Prostate gland (tissue), 2 donors: ENCODE measurements around the gene HACD2. TPM values are rescaled to one million over a fixed set of nuclear protein-coding genes. Genes with fewer than 3 reads are reported as not detected.

Source experiments
- DNase-seq: peaks from one replicate; pipeline ENCODE4 v3.0.0-alpha.2; 2019; ENCODE audit warnings: low spot score
- H3K27ac ChIP-seq, 2 donors: fragments of 200-600 bp; sonication (generic); 2 replicates each; pipeline ENCODE4 v1.5.1; 2017 to 2019
- H3K27me3 ChIP-seq: fragments of 200-600 bp; sonication (generic); replicated peaks from 2 replicates; pipeline ENCODE4 v1.5.1; 2019; ENCODE audit not compliant: insufficient read depth
- H3K36me3 ChIP-seq, 2 donors: fragments of 200-600 bp; sonication (generic); 1 replicate in 1 of 2; 2 replicates in 1 of 2; pipeline versions ENCODE4 v1.5.1 to v1.8.1; 2017 to 2019
- H3K4me1 ChIP-seq: fragments of 200-600 bp; sonication (generic); replicated peaks from 2 replicates; pipeline ENCODE4 v1.5.1; 2019
- H3K4me3 ChIP-seq, 2 donors: fragments of 200-600 bp; sonication (generic); 2 replicates each; pipeline ENCODE4 v1.5.1; 2017 to 2019
- H3K9me3 ChIP-seq: fragments of 200-600 bp; sonication (generic); 2 replicates; pipeline ENCODE4 v1.5.1; 2017
- POLR2A ChIP-seq: fragments of 450-650 bp; IDR thresholded peaks from one replicate; pipeline ENCODE4 v1.6.1; 2016; ENCODE audit warnings: antibody characterized with exemption, mild to moderate bottlenecking
- POLR2AphosphoS5 ChIP-seq: sonication (generic); formaldehyde crosslinking; IDR thresholded peaks from one replicate; pipeline ENCODE4 v1.6.1; 2017; ENCODE audit warnings: antibody characterized with exemption
- WGBS: methylation state at CpG from one replicate; pipeline ENCODE4 v1.1.5; 2018; 5-methylcytosine and 5-hydroxymethylcytosine counted together
- intact Hi-C: fragments of 100-400 bp; cut with DNase I; formaldehyde crosslinking; loops from one replicate; pipeline ENCODE4 v1.14.2; 2022
- total RNA-seq, 2 donors: library from RNA; depleted of rRNA; stranded (reverse); fragments of >200 nt; gene quantifications; one replicate each; pipeline ENCODE4 v1.1.0, GENCODE V29; 2016
- TF ChIP-seq, protein P1 (sequence below), 4 experiments: fragments of 200-600 bp in 2 of 4; fragments of 450-650 bp in 2 of 4; sonication (generic) in 2 of 4; IDR thresholded peaks; 1 replicate in 3 of 4; 2 replicates in 1 of 4; pipeline ENCODE4 v1.5.1; 2016 to 2019; ENCODE audit warnings: antibody characterized with exemption in 4 of 4, mild to moderate bottlenecking in 2 of 4, moderate library complexity in 2 of 4

Gene HACD2
- total RNA-seq, 2 donors from 2014 or later = 36.5 to 65.6 TPM

DNA sequence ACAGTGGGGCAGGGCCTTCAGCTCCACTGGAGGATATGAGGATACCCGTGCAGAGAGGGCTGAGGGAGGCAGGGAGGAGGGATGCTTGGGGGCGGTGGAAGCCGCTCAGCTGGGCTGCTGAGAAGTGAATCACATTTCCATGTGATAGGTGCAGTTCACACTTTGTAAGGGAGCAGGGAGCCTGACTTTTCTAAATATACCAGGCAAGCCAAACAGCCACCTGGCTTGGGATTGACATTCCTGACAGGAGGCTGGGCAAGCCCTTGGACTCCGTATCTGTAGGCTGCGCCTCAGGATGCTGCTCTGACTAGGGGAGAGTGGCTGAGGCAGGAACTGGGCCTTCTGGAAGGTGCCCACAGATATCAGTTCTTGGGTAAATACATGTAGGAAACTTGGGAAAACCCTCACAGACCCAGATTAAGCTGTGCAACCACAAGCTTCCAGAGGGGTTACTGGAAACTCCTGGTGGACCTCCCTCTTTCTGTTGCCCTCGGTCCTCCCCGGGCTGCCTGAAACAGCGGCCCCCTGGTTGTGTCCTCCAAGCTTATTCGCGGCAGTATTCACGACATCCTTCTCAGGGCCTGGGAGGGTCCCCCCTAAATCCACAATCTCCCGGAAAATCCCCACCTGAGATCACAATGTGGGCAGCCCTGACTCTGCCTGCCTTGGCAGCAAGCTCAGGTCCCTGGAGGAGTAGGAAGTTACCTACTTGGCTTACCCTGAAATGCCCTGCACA is 103.0 kb downstream of the HACD2 start:
- DNase-seq = no peak
- H3K27ac ChIP-seq = no peak overlapping the region

DNA sequence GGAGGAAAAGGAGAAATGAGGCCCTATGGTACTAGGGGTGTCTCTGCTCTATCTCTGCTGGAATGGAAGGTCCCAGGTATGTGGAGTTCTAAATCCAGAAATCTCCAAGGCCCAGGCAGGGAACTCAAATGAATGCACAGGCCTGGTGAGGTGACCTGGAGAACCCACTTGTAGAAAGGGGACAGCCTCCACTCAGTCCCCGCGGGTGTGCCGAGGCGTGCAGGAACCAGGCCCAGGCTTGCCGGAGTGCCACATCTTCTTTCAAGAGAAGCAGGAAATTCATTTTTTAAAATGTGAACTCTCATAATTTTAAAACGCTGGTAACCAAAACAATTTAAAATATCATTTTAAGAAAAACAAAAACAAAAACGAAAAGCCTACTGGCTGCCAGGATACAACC is 103.8 kb downstream of the HACD2 start:
- no peak for DNase-seq
- Histone ChIP-seq H3K27me3 (no peaks in the 10 kb centered on the region), H3K4me1 (no peaks in the 10 kb centered on the region), H3K36me3 (no peaks in the 10 kb centered on the region), H3K4me3 (no peak overlapping the region), H3K27ac (no peak overlapping the region), H3K9me3 (no peaks in the 10 kb centered on the region)
- intact Hi-C loops = no loop called here
- TF ChIP-seq POLR2A (no peak), POLR2AphosphoS5 (no peak)
- TF ChIP-seq, protein P1, sequence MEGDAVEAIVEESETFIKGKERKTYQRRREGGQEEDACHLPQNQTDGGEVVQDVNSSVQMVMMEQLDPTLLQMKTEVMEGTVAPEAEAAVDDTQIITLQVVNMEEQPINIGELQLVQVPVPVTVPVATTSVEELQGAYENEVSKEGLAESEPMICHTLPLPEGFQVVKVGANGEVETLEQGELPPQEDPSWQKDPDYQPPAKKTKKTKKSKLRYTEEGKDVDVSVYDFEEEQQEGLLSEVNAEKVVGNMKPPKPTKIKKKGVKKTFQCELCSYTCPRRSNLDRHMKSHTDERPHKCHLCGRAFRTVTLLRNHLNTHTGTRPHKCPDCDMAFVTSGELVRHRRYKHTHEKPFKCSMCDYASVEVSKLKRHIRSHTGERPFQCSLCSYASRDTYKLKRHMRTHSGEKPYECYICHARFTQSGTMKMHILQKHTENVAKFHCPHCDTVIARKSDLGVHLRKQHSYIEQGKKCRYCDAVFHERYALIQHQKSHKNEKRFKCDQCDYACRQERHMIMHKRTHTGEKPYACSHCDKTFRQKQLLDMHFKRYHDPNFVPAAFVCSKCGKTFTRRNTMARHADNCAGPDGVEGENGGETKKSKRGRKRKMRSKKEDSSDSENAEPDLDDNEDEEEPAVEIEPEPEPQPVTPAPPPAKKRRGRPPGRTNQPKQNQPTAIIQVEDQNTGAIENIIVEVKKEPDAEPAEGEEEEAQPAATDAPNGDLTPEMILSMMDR (IDR thresholded peaks at IDR 0.05) = no peak
- 58% methylated on average over 7 of the region's 7 CpGs for WGBS

More for the DNA sequence above, 103.0 kb downstream of the HACD2 start:
- intact Hi-C loops = no loop called here
- no peak for TF ChIP-seq POLR2A
- TF ChIP-seq, protein P1 (IDR thresholded peaks at IDR 0.05) = no peak
- no peak for TF ChIP-seq POLR2AphosphoS5
- no peaks in the 10 kb centered on the region for H3K4me1 ChIP-seq
- no peaks in the 10 kb centered on the region for H3K9me3 ChIP-seq
- 89% methylated on average over 10 of the region's 12 CpGs for WGBS
- H3K27me3 ChIP-seq = no peaks in the 10 kb centered on the region
- no peaks in the 10 kb centered on the region for H3K36me3 ChIP-seq
- H3K4me3 ChIP-seq = no peak overlapping the region

DNA sequence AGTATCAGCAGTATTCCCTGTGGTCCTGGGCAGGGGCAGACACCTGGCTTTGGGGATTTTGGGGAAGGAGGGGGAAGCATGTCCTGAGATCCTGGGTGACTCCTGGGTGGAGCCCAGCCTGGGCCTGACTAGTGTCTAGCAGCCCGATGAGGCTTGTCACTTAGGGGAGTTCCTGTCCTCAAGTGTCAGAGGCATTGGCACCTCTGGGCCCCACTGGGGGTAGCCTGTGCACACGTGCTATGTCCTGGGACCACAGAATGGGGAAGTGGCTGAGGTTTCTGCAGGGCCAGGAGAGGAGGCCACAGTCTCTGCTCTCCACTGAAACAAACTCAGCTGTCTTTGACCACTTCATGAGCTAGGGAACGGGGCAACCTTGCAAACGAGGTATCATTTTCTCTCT is 104.4 kb downstream of the HACD2 start:
- H3K27me3 ChIP-seq = no peaks in the 10 kb centered on the region
- H3K4me1 ChIP-seq = no peaks in the 10 kb centered on the region
- intact Hi-C loops = no loop called here
- no peaks in the 10 kb centered on the region for H3K36me3 ChIP-seq
- WGBS = 83% methylated on average over 4 of the region's 4 CpGs
- no peaks in the 10 kb centered on the region for H3K9me3 ChIP-seq
- no peak overlapping the region for H3K27ac ChIP-seq
- no peak for DNase-seq
- TF ChIP-seq, protein P1 (IDR thresholded peaks at IDR 0.05) = no peak
- no peak for TF ChIP-seq POLR2A
- H3K4me3 ChIP-seq = no peak overlapping the region

DNA sequence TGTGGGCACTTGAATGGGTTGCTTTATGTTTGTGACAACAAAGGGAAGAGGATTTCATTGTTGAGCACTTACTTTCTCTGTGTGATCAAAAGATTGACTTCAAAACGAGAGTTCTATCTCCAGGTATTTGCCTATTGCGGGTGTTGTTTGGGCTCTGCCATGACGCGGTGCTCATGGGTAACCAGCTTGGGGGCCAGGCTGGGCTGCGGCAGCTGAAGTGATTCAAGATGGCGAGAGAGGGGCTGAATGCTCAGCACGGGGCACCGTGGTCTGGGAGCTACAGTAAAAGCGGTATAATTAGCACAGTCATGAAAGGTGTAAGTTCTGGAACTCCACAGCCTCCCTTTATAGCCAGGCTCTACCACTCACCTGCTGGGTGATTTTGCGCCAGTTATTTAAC is 105.0 kb downstream of the HACD2 start:
- TF ChIP-seq, protein P1 (IDR thresholded peaks at IDR 0.05) = no peak
- TF ChIP-seq POLR2A (no peak), POLR2AphosphoS5 (no peak)
- no peaks in the 10 kb centered on the region for H3K36me3 ChIP-seq
- H3K27ac ChIP-seq = no peak overlapping the region
- H3K4me3 ChIP-seq = no peak overlapping the region
- DNase-seq = no peak
- H3K27me3 ChIP-seq = no peaks in the 10 kb centered on the region
- intact Hi-C loops = no loop called here
- no peaks in the 10 kb centered on the region for H3K4me1 ChIP-seq
- 90% methylated on average over 10 of the region's 10 CpGs for WGBS
- H3K9me3 ChIP-seq = no peaks in the 10 kb centered on the region

DNA sequence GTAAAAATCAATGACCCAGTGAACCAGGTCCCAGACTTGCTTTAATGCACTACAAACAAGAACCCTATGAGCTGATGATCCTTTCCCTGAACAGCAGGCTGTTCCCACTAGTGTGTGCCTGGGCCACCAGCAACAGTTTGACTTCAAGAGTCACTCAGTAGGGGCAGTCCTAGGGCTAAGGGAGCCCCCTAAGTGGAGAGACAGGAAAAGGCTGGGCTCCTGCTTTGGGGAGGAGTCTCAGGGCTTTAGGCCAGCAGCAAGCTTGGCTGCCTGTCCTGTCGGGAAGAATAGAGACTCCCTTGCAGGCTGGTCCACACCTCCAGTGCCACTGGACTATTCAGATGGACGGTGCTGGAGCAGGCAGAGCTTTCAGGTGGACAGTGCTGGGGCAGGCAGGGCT is 106.5 kb downstream of the HACD2 start:
- Histone ChIP-seq H3K27ac (no peak overlapping the region), H3K9me3 (no peaks in the 10 kb centered on the region), H3K27me3 (no peaks in the 10 kb centered on the region), H3K36me3 (no peaks in the 10 kb centered on the region), H3K4me3 (no peak overlapping the region), H3K4me1 (no peaks in the 10 kb centered on the region)
- intact Hi-C loops = no loop called here
- no peak for DNase-seq
- WGBS = 44% methylated on average over 2 of the region's 2 CpGs
- TF ChIP-seq, protein P1 (IDR thresholded peaks at IDR 0.05) = no peak
- TF ChIP-seq POLR2AphosphoS5 (no peak), POLR2A (no peak)
